T-helper 9 cell (primary cell): ENCODE measurements around the gene KRT86.

Experiments used
- DNase-seq: peaks from one replicate; pipeline ENCODE4 v3.0.0-alpha.2; 2020
- total RNA-seq, 2 donors: gene quantifications; one replicate each; lab custom pipeline; 2026; lab: John Stamatoyannopoulos, UW

KRT86 gene
- 0 reads per million in 2 donors for total RNA-seq

DNA sequence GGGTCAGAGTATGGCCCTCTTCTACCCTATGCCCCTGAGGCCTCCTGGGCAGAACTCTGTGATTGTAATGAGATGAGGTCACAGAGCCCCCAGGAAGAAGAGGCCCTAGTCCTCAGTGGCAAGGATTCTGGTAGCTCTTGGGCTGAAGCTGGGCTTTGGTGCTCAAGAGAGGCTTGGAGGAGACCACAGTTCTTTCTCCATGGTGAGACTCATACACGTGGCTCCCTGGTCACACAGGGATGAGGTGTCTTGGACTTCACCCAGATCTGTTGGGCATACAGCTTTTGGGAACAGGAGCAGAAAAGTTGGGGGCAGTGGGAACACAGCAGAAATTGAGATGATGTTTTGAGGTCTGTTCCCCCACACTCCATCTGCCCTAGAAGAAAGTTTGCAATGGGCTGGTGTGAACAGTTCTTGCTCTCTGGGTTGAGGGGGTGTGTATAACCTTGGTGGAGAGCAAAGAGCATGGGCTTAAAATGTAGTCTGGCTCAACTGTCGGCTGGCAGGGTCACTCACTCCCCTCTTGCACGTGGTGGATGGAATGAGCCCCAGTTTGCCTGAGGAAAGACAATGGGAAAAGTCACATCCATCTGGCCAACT lies at the start of gene KRT86:
Gene KRT86 (plus strand): TSS at position 125 of the 600 bp plus-strand sequence. CDS start 27,272 bp downstream, outside the sequence.
- no peak for DNase-seq

DNA sequence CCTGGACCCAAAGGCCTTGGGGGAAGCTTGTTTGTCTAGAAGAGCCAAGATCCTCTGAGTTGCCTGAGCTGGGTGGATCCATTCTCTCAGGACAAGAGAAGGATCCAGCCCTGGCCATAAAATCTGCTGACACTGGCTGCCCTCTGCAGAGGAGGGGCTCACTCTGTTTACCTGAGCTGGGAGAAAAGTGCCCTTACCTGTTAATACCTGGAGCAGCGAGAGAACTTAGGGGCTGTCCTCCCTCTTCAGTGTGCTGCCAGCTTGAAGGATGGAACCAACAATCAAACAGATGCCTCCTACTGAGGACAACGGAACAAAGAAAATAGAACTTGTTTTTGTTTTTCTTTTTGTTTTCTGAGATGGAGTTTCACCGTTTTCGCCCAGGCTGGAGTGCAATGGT lies 48.7 kb upstream of the KRT86 start:
- DNase-seq = no peak

DNA sequence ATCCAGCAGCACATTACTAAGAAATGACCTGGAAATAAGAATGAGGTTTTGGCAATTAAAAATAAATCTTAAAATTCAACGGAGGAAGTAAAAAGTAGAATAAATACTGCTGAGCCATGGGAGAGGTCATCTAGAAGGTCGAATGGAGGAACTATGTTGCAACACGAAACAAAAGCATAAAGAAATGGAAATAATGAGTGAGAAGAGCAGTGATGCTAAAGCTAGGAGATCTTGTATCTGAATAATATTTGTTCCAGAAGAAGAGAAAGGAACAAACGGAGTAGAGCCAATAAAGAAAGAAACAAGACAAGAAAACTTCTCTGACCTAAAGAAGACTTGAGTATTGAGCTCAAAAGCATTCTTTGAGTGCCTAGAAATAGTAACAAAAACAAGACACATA lies 48.0 kb upstream of the KRT86 start:
- no peak for DNase-seq

GRCh38 chr12:52227606-52228166 lies 46.8 kb upstream of the KRT86 start:
- no peak for DNase-seq

GRCh38 chr12:52228366-52228765 lies 46.1 kb upstream of the KRT86 start:
- DNase-seq = no peak

- no peak for DNase-seq
Observed at GRCh38 chr12:52228931-52229330, 45.5 kb upstream of the KRT86 start.

DNA sequence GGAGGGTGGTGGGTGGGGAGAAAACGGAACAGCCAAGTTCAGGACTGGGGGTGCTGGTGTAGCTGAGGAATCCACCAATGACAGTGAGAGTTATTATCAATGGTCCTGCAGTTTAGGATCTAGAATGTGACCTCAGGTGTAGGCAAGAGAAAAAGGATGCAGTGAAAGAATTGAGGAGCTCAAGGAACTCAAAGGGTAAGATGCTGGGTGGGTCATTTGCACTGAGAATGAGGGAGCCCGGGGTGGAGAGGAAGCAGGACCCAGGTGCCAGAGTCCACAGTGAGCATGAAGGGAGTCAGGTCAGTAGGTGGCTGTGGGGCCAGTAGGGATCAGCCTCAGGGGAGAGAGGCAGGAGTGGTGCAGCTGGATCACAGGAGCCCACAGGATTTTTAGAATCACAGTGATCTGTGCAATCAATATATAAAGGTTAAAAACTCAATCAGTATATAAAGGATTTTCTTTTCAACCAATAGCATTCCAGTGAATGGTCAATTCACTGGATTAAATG lies 44.6 kb upstream of the KRT86 start:
- no peak for DNase-seq

GRCh38 chr12:52230364-52231281 lies 43.8 kb upstream of the KRT86 start:
- no peak for DNase-seq

DNA sequence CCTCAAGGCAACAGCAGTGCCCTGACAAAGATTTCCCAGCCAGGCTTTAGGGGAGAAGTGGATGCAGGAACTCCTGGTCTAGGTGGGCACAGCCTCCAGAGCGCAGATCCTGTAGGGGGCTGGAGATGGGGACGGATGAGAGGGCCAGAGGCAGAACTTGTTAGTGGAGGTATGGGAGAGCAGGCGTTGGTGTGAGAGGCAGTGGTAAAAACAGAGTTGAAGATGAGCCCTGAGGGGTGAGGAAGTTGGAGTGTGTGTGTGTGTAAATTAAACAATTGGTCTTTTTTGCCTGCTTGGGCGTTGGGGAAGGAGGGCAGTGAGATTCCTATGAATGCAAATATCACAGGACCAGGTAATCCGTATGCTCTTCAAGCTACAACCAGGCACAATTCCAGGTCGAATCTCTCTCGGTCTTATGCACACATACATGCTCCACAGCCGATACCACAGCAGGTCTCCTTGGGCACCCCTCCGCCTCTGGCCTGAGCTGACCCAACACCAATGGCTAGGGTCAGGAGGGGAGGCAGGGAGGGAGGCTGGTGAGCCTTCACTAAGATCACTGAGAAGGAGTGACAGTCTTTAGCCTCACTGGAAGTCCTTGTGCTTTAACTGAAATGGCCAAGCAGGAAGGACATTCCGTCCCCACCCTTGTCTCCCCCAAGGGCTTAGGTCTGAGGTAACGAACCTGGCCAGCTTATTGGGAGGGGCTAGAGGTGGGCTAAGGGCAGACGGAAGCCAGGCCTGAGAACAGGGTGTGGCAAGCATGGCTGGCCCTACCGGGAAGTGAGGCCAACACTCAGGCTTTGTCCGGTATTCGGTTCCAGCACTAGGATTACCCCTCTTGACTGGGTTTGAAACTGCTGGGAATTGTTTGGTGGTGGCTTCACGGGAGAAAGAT lies 42.9 kb upstream of the KRT86 start:
- DNase-seq = no peak

DNA sequence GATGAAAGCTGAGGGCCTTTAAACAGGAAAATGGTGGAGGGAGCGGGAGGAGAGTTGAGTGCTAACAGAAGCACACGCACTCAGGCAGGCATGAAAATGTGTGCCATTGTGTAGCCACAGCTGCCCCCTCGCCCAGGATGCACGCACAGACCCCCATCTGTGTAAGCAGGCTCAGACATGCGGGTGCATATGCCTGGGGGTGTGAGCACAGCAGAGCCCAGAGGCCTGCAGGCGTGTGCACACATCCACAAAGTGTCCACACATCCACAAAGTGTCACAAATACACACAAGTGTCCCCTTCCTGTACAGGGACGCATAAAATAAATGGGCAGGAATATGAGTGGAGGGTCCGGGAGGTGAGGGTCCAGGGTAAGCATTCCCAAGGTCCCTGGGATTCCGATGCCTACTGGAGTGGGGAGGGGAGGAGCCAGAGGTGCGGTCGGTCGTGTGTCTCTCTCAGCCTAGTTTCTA lies 42.2 kb upstream of the KRT86 start:
- no peak for DNase-seq

GRCh38 chr12:52232674-52233461 lies 41.6 kb upstream of the KRT86 start, which contains the start of gene KRT7:
TSS of gene KRT7 (plus strand) at chr12:52233243. CDS start at chr12:52233297, 54 bp downstream.
- no peak for DNase-seq

- no peak for DNase-seq
Observed at GRCh38 chr12:52233462-52234207, 40.8 kb upstream of the KRT86 start.

DNA sequence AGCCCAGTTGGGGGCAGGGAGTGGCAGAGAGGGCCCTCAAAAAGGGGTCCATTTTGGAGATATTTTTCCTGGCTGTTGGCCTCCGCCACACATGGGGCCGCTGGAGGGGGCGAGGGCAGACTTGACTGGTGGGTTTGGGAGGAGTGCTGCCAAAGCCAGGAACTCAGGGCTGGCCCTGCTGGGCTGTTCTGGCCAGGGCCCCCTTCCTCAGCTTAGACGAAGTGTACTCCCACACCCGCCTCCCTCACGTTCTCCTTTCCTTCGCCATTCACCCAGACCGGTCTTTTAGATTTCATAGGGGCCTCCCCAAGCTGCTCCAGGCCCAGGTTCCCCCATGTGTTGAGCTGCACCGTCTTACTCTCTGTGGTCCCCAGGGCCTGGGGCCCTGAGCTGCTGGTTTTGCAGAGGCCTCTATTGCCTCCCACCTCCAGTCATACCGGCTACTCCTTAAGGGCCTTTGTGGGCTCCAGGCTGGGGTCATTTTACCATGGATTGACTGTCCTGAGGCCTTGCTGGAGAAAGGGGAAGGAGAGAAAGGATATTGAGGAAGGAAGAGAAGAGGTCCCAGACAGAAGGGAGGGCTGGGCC lies 40.1 kb upstream of the KRT86 start:
- DNase-seq = no peak

DNA sequence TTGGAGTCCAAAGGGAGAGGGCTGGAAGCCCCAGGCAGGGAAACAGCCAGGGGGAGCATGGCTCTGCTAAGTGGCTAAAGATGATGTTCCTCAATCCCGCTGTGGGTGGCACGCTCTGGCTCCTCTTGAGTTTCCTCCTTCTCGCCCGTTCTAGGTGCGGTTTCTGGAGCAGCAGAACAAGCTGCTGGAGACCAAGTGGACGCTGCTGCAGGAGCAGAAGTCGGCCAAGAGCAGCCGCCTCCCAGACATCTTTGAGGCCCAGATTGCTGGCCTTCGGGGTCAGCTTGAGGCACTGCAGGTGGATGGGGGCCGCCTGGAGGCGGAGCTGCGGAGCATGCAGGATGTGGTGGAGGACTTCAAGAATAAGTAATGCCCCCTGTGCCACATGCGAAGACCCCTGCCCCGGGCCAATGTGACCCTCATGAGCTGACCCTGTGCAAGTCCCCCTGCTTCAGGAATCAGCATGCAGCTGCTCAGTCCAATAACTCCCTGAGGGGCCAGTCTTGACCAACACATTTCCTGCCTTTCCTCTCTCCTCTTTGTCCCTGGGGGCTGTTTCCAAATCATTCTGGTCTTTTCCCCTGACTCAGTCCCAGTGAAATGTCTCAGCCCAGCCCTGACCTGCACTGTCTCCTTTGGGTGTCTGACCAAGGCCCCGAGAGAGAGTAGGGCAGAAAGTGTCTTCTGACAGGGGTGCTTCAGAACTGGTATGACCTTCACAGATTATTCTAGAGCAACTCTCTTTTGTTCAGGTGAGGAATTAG lies 39.3 kb upstream of the KRT86 start:
- no peak for DNase-seq

DNA sequence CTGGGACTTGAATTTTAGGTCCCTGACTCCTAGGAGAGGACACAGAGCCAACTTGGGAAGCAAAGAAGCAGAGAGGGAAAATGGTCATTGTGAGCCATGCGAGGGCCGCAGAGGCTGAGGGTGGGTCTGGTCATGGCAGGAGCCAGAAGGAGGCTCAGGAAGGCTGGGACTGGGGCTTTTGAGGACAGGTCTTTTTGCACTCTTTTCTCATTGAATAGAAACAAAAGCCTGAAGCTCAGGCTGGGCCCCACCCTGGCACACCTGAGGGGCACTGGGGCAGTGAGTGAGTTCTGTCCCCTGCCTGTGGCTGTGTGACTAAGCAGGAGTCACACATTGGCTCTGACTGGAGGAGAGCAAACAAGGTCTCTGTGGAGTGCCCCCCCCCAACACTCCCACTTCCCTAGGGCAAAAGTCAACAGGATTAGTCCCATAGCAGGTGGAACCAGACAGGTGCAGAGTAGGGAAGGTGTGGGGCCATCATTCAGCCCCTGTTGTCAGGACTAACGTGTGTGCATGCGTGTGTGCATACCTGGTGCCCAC lies 38.6 kb upstream of the KRT86 start:
- DNase-seq = no peak

- no peak for DNase-seq
Observed at GRCh38 chr12:52236386-52237050, 37.9 kb upstream of the KRT86 start.

GRCh38 chr12:52238207-52238840 lies 36.1 kb upstream of the KRT86 start:
- no peak for DNase-seq
